ENCODE data around the gene PTPN4.

The PTPN4 gene

DNA sequence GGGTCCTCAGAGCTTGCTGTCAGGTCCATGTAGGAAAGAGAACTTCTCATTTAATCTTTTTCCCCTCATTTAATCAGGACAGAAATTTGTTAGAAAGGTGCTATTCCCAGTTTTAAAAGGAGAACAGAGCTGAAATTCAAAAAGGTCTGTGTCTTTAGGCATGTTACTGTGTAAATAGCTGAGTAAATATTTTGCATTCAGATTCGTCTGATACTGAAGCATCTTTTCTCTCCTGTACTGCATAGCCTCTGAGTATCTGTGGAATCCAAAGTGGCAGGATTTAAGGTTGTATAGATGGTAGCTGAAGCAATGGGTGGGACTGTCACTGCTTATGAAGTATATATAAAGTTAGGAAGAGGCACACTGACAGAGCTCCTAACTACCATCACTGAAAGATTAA is 9.0 kb downstream of the PTPN4 start:
- WGBS (ENCODE audit: insufficient coverage): 100% methylated on average over 1 of the region's 1 CpG
- H3K4me1 ChIP-seq (ENCODE audit: control extremely low read depth in 1 of 4, control insufficient read depth in 4 of 4, insufficient read depth in 4 of 4, low read length in 3 of 4): no peaks in the 10 kb centered on the region
- POLR2A ChIA-PET: no interaction called here

GRCh38 chr2:119769645-119770044 is 9.9 kb downstream of the PTPN4 start:
- Histone ChIP-seq H3K9me3 (ENCODE audit: control extremely low read depth in 1 of 5, control insufficient read depth in 4 of 5, insufficient read depth in 2 of 5, low read depth in 1 of 5, low read length in 4 of 5) (peaks cover 0 to 4% (median 0%) of the 10 kb centered on the region in 5 experiments), H3K27ac (ENCODE audit: insufficient read depth in 1 of 2, low read depth in 1 of 2, low read length in 2 of 2, poor library complexity in 1 of 2, severe bottlenecking in 2 of 2) (no peak overlapping the region), H3K4me1 (ENCODE audit: control extremely low read depth in 1 of 4, control insufficient read depth in 4 of 4, insufficient read depth in 4 of 4, low read length in 3 of 4) (no peaks in the 10 kb centered on the region), H3K27me3 (replicated peaks in 2 of 5; ENCODE audit: control insufficient read depth in 4 of 5, insufficient read depth in 5 of 5, low read length in 4 of 5) (no peaks in the 10 kb centered on the region), H3K4me3 (ENCODE audit: control insufficient read depth in 1 of 7, extremely low read depth in 1 of 7, insufficient read depth in 4 of 7, low read depth in 2 of 7, low read length in 6 of 7) (no peak overlapping the region), H3K36me3 (ENCODE audit: control insufficient read depth in 4 of 4, insufficient read depth in 4 of 4, low read length in 3 of 4) (no peaks in the 10 kb centered on the region)
- DNase-seq: no peak
- CTCF ChIA-PET: interaction anchor here (1.4 to 2.8 kb wide), 3 partner anchors 9 to 18 kb away, joined by 3 to 8 read pairs (median 3); no protein-coding TSS in a partner anchor
- no CpG with 5 or more reads among the region's 3 CpGs for WGBS (ENCODE audit: insufficient coverage)
- POLR2A ChIA-PET: no interaction called here

More for the DNA sequence above, 9.0 kb downstream of the PTPN4 start:
- no peaks in the 10 kb centered on the region for H3K36me3 ChIP-seq (ENCODE audit: control insufficient read depth in 4 of 4, insufficient read depth in 4 of 4, low read length in 3 of 4)
- CTCF ChIA-PET: interaction anchor here (1.2 to 2.8 kb wide), 4 partner anchors 9 to 20 kb away, joined by 3 to 8 read pairs (median 3); no protein-coding TSS in a partner anchor
- no peaks in the 10 kb centered on the region for H3K27me3 ChIP-seq (replicated peaks in 2 of 5; ENCODE audit: control insufficient read depth in 4 of 5, insufficient read depth in 5 of 5, low read length in 4 of 5)
- H3K4me3 ChIP-seq (ENCODE audit: control insufficient read depth in 1 of 7, extremely low read depth in 1 of 7, insufficient read depth in 4 of 7, low read depth in 2 of 7, low read length in 6 of 7): no peak overlapping the region
- no peak overlapping the region for H3K27ac ChIP-seq (ENCODE audit: insufficient read depth in 1 of 2, low read depth in 1 of 2, low read length in 2 of 2, poor library complexity in 1 of 2, severe bottlenecking in 2 of 2)
- H3K9me3 ChIP-seq (ENCODE audit: control extremely low read depth in 1 of 5, control insufficient read depth in 4 of 5, insufficient read depth in 2 of 5, low read depth in 1 of 5, low read length in 4 of 5): no peaks in the 10 kb centered on the region
- no peak for DNase-seq

DNA sequence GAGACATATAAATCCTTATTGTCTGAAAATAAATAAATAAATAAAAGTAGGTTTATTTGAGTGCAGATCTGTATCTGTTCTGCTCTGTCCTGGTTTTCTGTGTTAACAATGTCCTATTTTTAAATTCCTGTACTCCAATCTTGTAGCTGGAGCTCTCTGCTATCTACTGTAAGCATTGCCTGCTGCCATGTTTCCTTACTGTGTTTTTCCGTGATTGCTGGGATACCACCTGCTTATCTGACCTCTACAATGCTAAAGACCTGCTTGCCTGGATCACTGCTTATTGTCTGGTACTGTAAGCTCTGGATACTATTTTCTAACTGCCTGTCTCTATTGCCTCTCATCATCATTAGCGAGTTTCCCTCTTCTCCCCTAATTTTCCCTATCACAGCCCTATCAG is 11.6 kb downstream of the PTPN4 start:
- DNase-seq: no peak
- no peak overlapping the region for H3K4me3 ChIP-seq (ENCODE audit: control insufficient read depth in 1 of 7, extremely low read depth in 1 of 7, insufficient read depth in 4 of 7, low read depth in 2 of 7, low read length in 6 of 7)
- no peaks in the 10 kb centered on the region for H3K36me3 ChIP-seq (ENCODE audit: control insufficient read depth in 4 of 4, insufficient read depth in 4 of 4, low read length in 3 of 4)
- ChIA-PET CTCF (interaction anchor here (1.0 kb wide), 1 partner anchor 16 kb away, joined by 3 read pairs; no protein-coding TSS in a partner anchor), POLR2A (no interaction called here)
- no peak overlapping the region for H3K27ac ChIP-seq (ENCODE audit: insufficient read depth in 1 of 2, low read depth in 1 of 2, low read length in 2 of 2, poor library complexity in 1 of 2, severe bottlenecking in 2 of 2)
- H3K9me3 ChIP-seq (ENCODE audit: control extremely low read depth in 1 of 5, control insufficient read depth in 4 of 5, insufficient read depth in 2 of 5, low read depth in 1 of 5, low read length in 4 of 5): peaks cover 0 to 4% (median 0%) of the 10 kb centered on the region in 5 experiments
- 93% methylated on average over 1 of the region's 2 CpGs for WGBS (ENCODE audit: insufficient coverage)
- no peaks in the 10 kb centered on the region for H3K27me3 ChIP-seq (replicated peaks in 2 of 5; ENCODE audit: control insufficient read depth in 4 of 5, insufficient read depth in 5 of 5, low read length in 4 of 5)
- no peaks in the 10 kb centered on the region for H3K4me1 ChIP-seq (ENCODE audit: control extremely low read depth in 1 of 4, control insufficient read depth in 4 of 4, insufficient read depth in 4 of 4, low read length in 3 of 4)

DNA sequence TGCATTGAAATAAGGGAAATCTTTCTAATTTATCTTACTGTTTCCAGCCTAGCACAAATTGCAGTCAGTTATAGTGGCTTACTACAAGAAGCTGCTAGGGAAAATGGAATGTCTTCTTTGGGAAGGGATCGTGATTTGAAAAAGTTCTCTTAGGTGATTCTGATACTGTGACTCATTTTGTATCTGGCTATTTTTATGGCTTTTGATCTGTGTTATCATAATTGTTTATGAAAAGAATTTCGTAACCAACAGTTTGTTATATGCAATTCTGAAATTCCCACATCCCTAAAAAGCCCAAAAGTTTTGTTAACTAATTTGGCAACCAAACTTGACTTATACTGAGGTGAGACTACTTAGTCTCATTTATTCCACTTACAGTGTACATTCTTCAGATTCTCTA is 12.4 kb downstream of the PTPN4 start:
- 100% methylated on average over 1 of the region's 2 CpGs for WGBS (ENCODE audit: insufficient coverage)
- H3K36me3 ChIP-seq (ENCODE audit: control insufficient read depth in 4 of 4, insufficient read depth in 4 of 4, low read length in 3 of 4): no peaks in the 10 kb centered on the region
- H3K4me3 ChIP-seq (ENCODE audit: control insufficient read depth in 1 of 7, extremely low read depth in 1 of 7, insufficient read depth in 4 of 7, low read depth in 2 of 7, low read length in 6 of 7): no peak overlapping the region
- peaks cover 0 to 4% (median 0%) of the 10 kb centered on the region in 5 experiments for H3K9me3 ChIP-seq (ENCODE audit: control extremely low read depth in 1 of 5, control insufficient read depth in 4 of 5, insufficient read depth in 2 of 5, low read depth in 1 of 5, low read length in 4 of 5)
- POLR2A ChIA-PET: no interaction called here
- H3K27me3 ChIP-seq (replicated peaks in 2 of 5; ENCODE audit: control insufficient read depth in 4 of 5, insufficient read depth in 5 of 5, low read length in 4 of 5): no peaks in the 10 kb centered on the region
- no peak overlapping the region for H3K27ac ChIP-seq (ENCODE audit: insufficient read depth in 1 of 2, low read depth in 1 of 2, low read length in 2 of 2, poor library complexity in 1 of 2, severe bottlenecking in 2 of 2)
- no peaks in the 10 kb centered on the region for H3K4me1 ChIP-seq (ENCODE audit: control extremely low read depth in 1 of 4, control insufficient read depth in 4 of 4, insufficient read depth in 4 of 4, low read length in 3 of 4)
- CTCF ChIA-PET: no interaction called here
- no peak for DNase-seq

GRCh38 chr2:119772767-119773166 is 13.0 kb downstream of the PTPN4 start:
- Histone ChIP-seq H3K4me3 (ENCODE audit: control insufficient read depth in 1 of 7, extremely low read depth in 1 of 7, insufficient read depth in 4 of 7, low read depth in 2 of 7, low read length in 6 of 7) (no peak overlapping the region), H3K9me3 (ENCODE audit: control extremely low read depth in 1 of 5, control insufficient read depth in 4 of 5, insufficient read depth in 2 of 5, low read depth in 1 of 5, low read length in 4 of 5) (peaks cover 0 to 4% (median 0%) of the 10 kb centered on the region in 5 experiments), H3K36me3 (ENCODE audit: control insufficient read depth in 4 of 4, insufficient read depth in 4 of 4, low read length in 3 of 4) (no peaks in the 10 kb centered on the region), H3K4me1 (ENCODE audit: control extremely low read depth in 1 of 4, control insufficient read depth in 4 of 4, insufficient read depth in 4 of 4, low read length in 3 of 4) (no peaks in the 10 kb centered on the region), H3K27ac (ENCODE audit: insufficient read depth in 1 of 2, low read depth in 1 of 2, low read length in 2 of 2, poor library complexity in 1 of 2, severe bottlenecking in 2 of 2) (no peak overlapping the region), H3K27me3 (replicated peaks in 2 of 5; ENCODE audit: control insufficient read depth in 4 of 5, insufficient read depth in 5 of 5, low read length in 4 of 5) (no peaks in the 10 kb centered on the region)
- CTCF ChIA-PET: interaction anchor here (1.4 kb wide), 1 partner anchor 11 kb away, joined by 3 read pairs; no protein-coding TSS in a partner anchor
- 100% methylated on average over 4 of the region's 4 CpGs for WGBS (ENCODE audit: insufficient coverage)
- POLR2A ChIA-PET: no interaction called here
- DNase-seq: no peak

- no peak for DNase-seq
- Histone ChIP-seq H3K4me1 (ENCODE audit: control extremely low read depth in 1 of 4, control insufficient read depth in 4 of 4, insufficient read depth in 4 of 4, low read length in 3 of 4) (no peaks in the 10 kb centered on the region), H3K27ac (ENCODE audit: insufficient read depth in 1 of 2, low read depth in 1 of 2, low read length in 2 of 2, poor library complexity in 1 of 2, severe bottlenecking in 2 of 2) (no peak overlapping the region), H3K4me3 (ENCODE audit: control insufficient read depth in 1 of 7, extremely low read depth in 1 of 7, insufficient read depth in 4 of 7, low read depth in 2 of 7, low read length in 6 of 7) (no peak overlapping the region), H3K36me3 (ENCODE audit: control insufficient read depth in 4 of 4, insufficient read depth in 4 of 4, low read length in 3 of 4) (no peaks in the 10 kb centered on the region), H3K9me3 (ENCODE audit: control extremely low read depth in 1 of 5, control insufficient read depth in 4 of 5, insufficient read depth in 2 of 5, low read depth in 1 of 5, low read length in 4 of 5) (peaks cover 0 to 4% (median 0%) of the 10 kb centered on the region in 5 experiments), H3K27me3 (replicated peaks in 2 of 5; ENCODE audit: control insufficient read depth in 4 of 5, insufficient read depth in 5 of 5, low read length in 4 of 5) (no peaks in the 10 kb centered on the region)
- ChIA-PET POLR2A (no interaction called here), CTCF (interaction anchor here (1.4 to 1.5 kb wide), 2 partner anchors 10 to 63 kb away, joined by 3 read pairs; no protein-coding TSS in a partner anchor)
Measured at GRCh38 chr2:119774026-119774425, 14.3 kb downstream of the PTPN4 start.

GRCh38 chr2:119775102-119775501 is 15.4 kb downstream of the PTPN4 start:
- no peak overlapping the region for H3K4me3 ChIP-seq (ENCODE audit: control insufficient read depth in 1 of 7, extremely low read depth in 1 of 7, insufficient read depth in 4 of 7, low read depth in 2 of 7, low read length in 6 of 7)
- H3K27ac ChIP-seq (ENCODE audit: insufficient read depth in 1 of 2, low read depth in 1 of 2, low read length in 2 of 2, poor library complexity in 1 of 2, severe bottlenecking in 2 of 2): no peak overlapping the region
- ChIA-PET CTCF (interaction anchor here (1.5 kb wide), 1 partner anchor 62 kb away, joined by 3 read pairs; no protein-coding TSS in a partner anchor), POLR2A (no interaction called here)
- H3K36me3 ChIP-seq (ENCODE audit: control insufficient read depth in 4 of 4, insufficient read depth in 4 of 4, low read length in 3 of 4): no peaks in the 10 kb centered on the region
- no peaks in the 10 kb centered on the region for H3K4me1 ChIP-seq (ENCODE audit: control extremely low read depth in 1 of 4, control insufficient read depth in 4 of 4, insufficient read depth in 4 of 4, low read length in 3 of 4)
- H3K9me3 ChIP-seq (ENCODE audit: control extremely low read depth in 1 of 5, control insufficient read depth in 4 of 5, insufficient read depth in 2 of 5, low read depth in 1 of 5, low read length in 4 of 5): peaks cover 0 to 4% (median 0%) of the 10 kb centered on the region in 5 experiments
- H3K27me3 ChIP-seq (replicated peaks in 2 of 5; ENCODE audit: control insufficient read depth in 4 of 5, insufficient read depth in 5 of 5, low read length in 4 of 5): no peaks in the 10 kb centered on the region
- WGBS (ENCODE audit: insufficient coverage): 95% methylated on average over 2 of the region's 6 CpGs
- DNase-seq: no peak
